ENCODE measurements around the gene LRIG3.

The LRIG3 gene

GRCh38 chr12:58920961-58921861 lies 907 bp upstream of the LRIG3 start:
- Histone ChIP-seq H3K4me3 (ENCODE audit: low read length in 2 of 2) (peak overlapping the region; percentile 85 to 86), H3K27ac (ENCODE audit: low read depth in 2 of 2, low read length in 2 of 2) (peak overlapping the region; percentile 92 to 96), H3K9me3 (ENCODE audit: control insufficient read depth in 2 of 2, low read length in 2 of 2) (no peaks in the 10 kb centered on the region), H3K9ac (ENCODE audit: low read depth in 1 of 2, low read length in 2 of 2) (peak overlapping the region; percentile 49 to 94), H3K27me3 (ENCODE audit: control insufficient read depth in 2 of 2, insufficient read depth in 2 of 2, low read length in 2 of 2) (no peaks in the 10 kb centered on the region), H3K36me3 (ENCODE audit: control insufficient read depth in 2 of 2, insufficient read depth in 2 of 2, low read length in 2 of 2) (no peaks in the 10 kb centered on the region), H3K4me1 (ENCODE audit: control insufficient read depth in 2 of 2, insufficient read depth in 2 of 2, low read length in 2 of 2) (peaks cover 2 to 47% of the 10 kb centered on the region in 2 donors)

GRCh38 chr12:58919231-58920101 lies 838 bp downstream of the LRIG3 start:
- Histone ChIP-seq H3K36me3 (ENCODE audit: control insufficient read depth in 2 of 2, insufficient read depth in 2 of 2, low read length in 2 of 2) (no peaks in the 10 kb centered on the region), H3K27me3 (ENCODE audit: control insufficient read depth in 2 of 2, insufficient read depth in 2 of 2, low read length in 2 of 2) (no peaks in the 10 kb centered on the region), H3K4me1 (ENCODE audit: control insufficient read depth in 2 of 2, insufficient read depth in 2 of 2, low read length in 2 of 2) (peaks cover 7 to 40% of the 10 kb centered on the region in 2 donors), H3K4me3 (ENCODE audit: low read length in 2 of 2) (peak overlapping the region; percentile 85 to 86), H3K9ac (ENCODE audit: low read depth in 1 of 2, low read length in 2 of 2) (peak overlapping the region; percentile 74 to 94), H3K27ac (ENCODE audit: low read depth in 2 of 2, low read length in 2 of 2) (peak overlapping the region; percentile 92 to 96), H3K9me3 (ENCODE audit: control insufficient read depth in 2 of 2, low read length in 2 of 2) (no peaks in the 10 kb centered on the region)

- peak overlapping the region; percentile 5 to 94 for H3K9ac ChIP-seq (ENCODE audit: low read depth in 1 of 2, low read length in 2 of 2)
- H3K36me3 ChIP-seq (ENCODE audit: control insufficient read depth in 2 of 2, insufficient read depth in 2 of 2, low read length in 2 of 2) = peaks cover 2 to 3% of the 10 kb centered on the region in 2 donors
- peak overlapping the region; percentile 52 to 81 for H3K27ac ChIP-seq (ENCODE audit: low read depth in 2 of 2, low read length in 2 of 2)
- H3K27me3 ChIP-seq (ENCODE audit: control insufficient read depth in 2 of 2, insufficient read depth in 2 of 2, low read length in 2 of 2) = no peaks in the 10 kb centered on the region
- peaks cover 7 to 34% of the 10 kb centered on the region in 2 donors for H3K4me1 ChIP-seq (ENCODE audit: control insufficient read depth in 2 of 2, insufficient read depth in 2 of 2, low read length in 2 of 2)
- no peaks in the 10 kb centered on the region for H3K9me3 ChIP-seq (ENCODE audit: control insufficient read depth in 2 of 2, low read length in 2 of 2)
- H3K4me3 ChIP-seq (ENCODE audit: low read length in 2 of 2) = peak overlapping the region; percentile 85 to 86
Observed at GRCh38 chr12:58918469-58918844, 1.8 kb downstream of the LRIG3 start.

GRCh38 chr12:58917699-58918468 lies 2.4 kb downstream of the LRIG3 start:
- H3K4me1 ChIP-seq (ENCODE audit: control insufficient read depth in 2 of 2, insufficient read depth in 2 of 2, low read length in 2 of 2) = peaks cover 7 to 34% of the 10 kb centered on the region in 2 donors
- H3K9me3 ChIP-seq (ENCODE audit: control insufficient read depth in 2 of 2, low read length in 2 of 2) = no peaks in the 10 kb centered on the region
- H3K36me3 ChIP-seq (ENCODE audit: control insufficient read depth in 2 of 2, insufficient read depth in 2 of 2, low read length in 2 of 2) = peaks cover 5 to 7% of the 10 kb centered on the region in 2 donors
- peak overlapping the region; percentile 85 to 86 for H3K4me3 ChIP-seq (ENCODE audit: low read length in 2 of 2)
- peak overlapping the region; percentile 52 to 81 for H3K27ac ChIP-seq (ENCODE audit: low read depth in 2 of 2, low read length in 2 of 2)
- H3K27me3 ChIP-seq (ENCODE audit: control insufficient read depth in 2 of 2, insufficient read depth in 2 of 2, low read length in 2 of 2) = no peaks in the 10 kb centered on the region
- peak overlapping the region; percentile 5 to 94 for H3K9ac ChIP-seq (ENCODE audit: low read depth in 1 of 2, low read length in 2 of 2)

GRCh38 chr12:58916921-58917511 lies 3.3 kb downstream of the LRIG3 start:
- H3K27me3 ChIP-seq (ENCODE audit: control insufficient read depth in 2 of 2, insufficient read depth in 2 of 2, low read length in 2 of 2) = no peaks in the 10 kb centered on the region
- peak overlapping the region; percentile 17 to 94 for H3K9ac ChIP-seq (ENCODE audit: low read depth in 1 of 2, low read length in 2 of 2)
- H3K27ac ChIP-seq (ENCODE audit: low read depth in 2 of 2, low read length in 2 of 2) = peak overlapping the region; percentile 35 to 81
- H3K4me3 ChIP-seq (ENCODE audit: low read length in 2 of 2) = peak overlapping the region; percentile 85 to 86
- no peaks in the 10 kb centered on the region for H3K9me3 ChIP-seq (ENCODE audit: control insufficient read depth in 2 of 2, low read length in 2 of 2)
- peaks cover 5 to 13% of the 10 kb centered on the region in 2 donors for H3K36me3 ChIP-seq (ENCODE audit: control insufficient read depth in 2 of 2, insufficient read depth in 2 of 2, low read length in 2 of 2)
- peaks cover 7 to 29% of the 10 kb centered on the region in 2 donors for H3K4me1 ChIP-seq (ENCODE audit: control insufficient read depth in 2 of 2, insufficient read depth in 2 of 2, low read length in 2 of 2)

GRCh38 chr12:58916161-58916621 lies 4.1 kb downstream of the LRIG3 start:
- H3K4me1 ChIP-seq (ENCODE audit: control insufficient read depth in 2 of 2, insufficient read depth in 2 of 2, low read length in 2 of 2) = peaks cover 7 to 29% of the 10 kb centered on the region in 2 donors
- no peaks in the 10 kb centered on the region for H3K9me3 ChIP-seq (ENCODE audit: control insufficient read depth in 2 of 2, low read length in 2 of 2)
- H3K4me3 ChIP-seq (ENCODE audit: low read length in 2 of 2) = peak overlapping the region; percentile 85 to 86
- peaks cover 5 to 13% of the 10 kb centered on the region in 2 donors for H3K36me3 ChIP-seq (ENCODE audit: control insufficient read depth in 2 of 2, insufficient read depth in 2 of 2, low read length in 2 of 2)
- H3K9ac ChIP-seq (ENCODE audit: low read depth in 1 of 2, low read length in 2 of 2) = peak overlapping the region in 1 of 2 donors; percentile 94
- H3K27ac ChIP-seq (ENCODE audit: low read depth in 2 of 2, low read length in 2 of 2) = peak overlapping the region; percentile 46 to 81
- no peaks in the 10 kb centered on the region for H3K27me3 ChIP-seq (ENCODE audit: control insufficient read depth in 2 of 2, insufficient read depth in 2 of 2, low read length in 2 of 2)

GRCh38 chr12:58915634-58916033 lies 4.7 kb downstream of the LRIG3 start:
- Histone ChIP-seq H3K9me3 (ENCODE audit: control insufficient read depth in 2 of 2, low read length in 2 of 2) (no peaks in the 10 kb centered on the region), H3K4me3 (ENCODE audit: low read length in 2 of 2) (peak overlapping the region; percentile 51 to 86), H3K9ac (ENCODE audit: low read depth in 1 of 2, low read length in 2 of 2) (peak overlapping the region; percentile 5 to 94), H3K27me3 (ENCODE audit: control insufficient read depth in 2 of 2, insufficient read depth in 2 of 2, low read length in 2 of 2) (no peaks in the 10 kb centered on the region), H3K4me1 (ENCODE audit: control insufficient read depth in 2 of 2, insufficient read depth in 2 of 2, low read length in 2 of 2) (peaks cover 7 to 23% of the 10 kb centered on the region in 2 donors), H3K36me3 (ENCODE audit: control insufficient read depth in 2 of 2, insufficient read depth in 2 of 2, low read length in 2 of 2) (peaks cover 7 to 13% of the 10 kb centered on the region in 2 donors), H3K27ac (ENCODE audit: low read depth in 2 of 2, low read length in 2 of 2) (peak overlapping the region; percentile 46 to 81)

GRCh38 chr12:58915037-58915436 lies 5.3 kb downstream of the LRIG3 start:
- Histone ChIP-seq H3K9me3 (ENCODE audit: control insufficient read depth in 2 of 2, low read length in 2 of 2) (no peaks in the 10 kb centered on the region), H3K36me3 (ENCODE audit: control insufficient read depth in 2 of 2, insufficient read depth in 2 of 2, low read length in 2 of 2) (peaks cover 7 to 13% of the 10 kb centered on the region in 2 donors), H3K9ac (ENCODE audit: low read depth in 1 of 2, low read length in 2 of 2) (peak overlapping the region in 1 of 2 donors; percentile 7), H3K4me1 (ENCODE audit: control insufficient read depth in 2 of 2, insufficient read depth in 2 of 2, low read length in 2 of 2) (peaks cover 7 to 22% of the 10 kb centered on the region in 2 donors), H3K27ac (ENCODE audit: low read depth in 2 of 2, low read length in 2 of 2) (peak overlapping the region in 1 of 2 donors; percentile 26), H3K27me3 (ENCODE audit: control insufficient read depth in 2 of 2, insufficient read depth in 2 of 2, low read length in 2 of 2) (no peaks in the 10 kb centered on the region), H3K4me3 (ENCODE audit: low read length in 2 of 2) (peak overlapping the region in 1 of 2 donors; percentile 14)

- no peaks in the 10 kb centered on the region for H3K9me3 ChIP-seq (ENCODE audit: control insufficient read depth in 2 of 2, low read length in 2 of 2)
- no peak overlapping the region for H3K4me3 ChIP-seq (ENCODE audit: low read length in 2 of 2)
- H3K27ac ChIP-seq (ENCODE audit: low read depth in 2 of 2, low read length in 2 of 2) = no peak overlapping the region
- peaks cover 8 to 15% of the 10 kb centered on the region in 2 donors for H3K36me3 ChIP-seq (ENCODE audit: control insufficient read depth in 2 of 2, insufficient read depth in 2 of 2, low read length in 2 of 2)
- H3K4me1 ChIP-seq (ENCODE audit: control insufficient read depth in 2 of 2, insufficient read depth in 2 of 2, low read length in 2 of 2) = peaks cover 7 to 22% of the 10 kb centered on the region in 2 donors
- no peak overlapping the region for H3K9ac ChIP-seq (ENCODE audit: low read depth in 1 of 2, low read length in 2 of 2)
- no peaks in the 10 kb centered on the region for H3K27me3 ChIP-seq (ENCODE audit: control insufficient read depth in 2 of 2, insufficient read depth in 2 of 2, low read length in 2 of 2)
Observed at GRCh38 chr12:58914457-58914856, 5.8 kb downstream of the LRIG3 start.
